Fibroblast of pulmonary artery (primary cell): ENCODE data around the gene SLC11A2.
A peak's percentile ranks its signal among the peaks of the same experiment; 100 is the strongest.

ENCODE experiments used
- DNase-seq: peaks from one replicate; pipeline ENCODE4 v3.0.0-alpha.2; 2010; ENCODE audit warnings: low read depth
- H3K4me3 ChIP-seq: replicated peaks from 2 replicates; pipeline ENCODE4 v1.5.1; 2011; ENCODE audit warnings: low read depth, mild to moderate bottlenecking, control low read depth, low read length, moderate library complexity
- TF ChIP-seq, protein P1 (sequence below): IDR thresholded peaks from 2 replicates; pipeline ENCODE4 v1.5.1; 2011; ENCODE audit warnings: mild to moderate bottlenecking, control low read depth, low read length, inconsistent platforms; ENCODE audit errors: missing control alignments

Gene SLC11A2

DNA sequence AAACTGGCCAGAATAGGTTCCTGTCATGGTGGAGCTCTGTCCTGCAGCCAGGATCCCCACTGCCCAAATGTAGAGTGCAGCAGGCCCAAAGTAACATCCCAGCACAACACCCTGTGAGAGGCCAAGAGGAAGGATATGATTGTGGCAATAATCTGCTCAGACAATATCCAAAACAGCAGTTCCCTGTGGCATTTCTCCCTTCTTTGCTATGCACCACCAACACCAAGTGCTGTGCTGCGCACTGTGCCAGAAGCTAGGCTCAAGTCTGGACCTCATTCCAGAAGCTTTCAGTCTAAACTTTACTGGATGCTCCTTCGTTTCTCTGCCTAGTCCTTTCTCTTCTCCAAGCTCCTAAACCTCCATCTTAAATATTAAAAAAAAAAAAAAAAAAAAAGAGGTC, 33.4 kb downstream of the SLC11A2 start:
- TF ChIP-seq, protein P1, sequence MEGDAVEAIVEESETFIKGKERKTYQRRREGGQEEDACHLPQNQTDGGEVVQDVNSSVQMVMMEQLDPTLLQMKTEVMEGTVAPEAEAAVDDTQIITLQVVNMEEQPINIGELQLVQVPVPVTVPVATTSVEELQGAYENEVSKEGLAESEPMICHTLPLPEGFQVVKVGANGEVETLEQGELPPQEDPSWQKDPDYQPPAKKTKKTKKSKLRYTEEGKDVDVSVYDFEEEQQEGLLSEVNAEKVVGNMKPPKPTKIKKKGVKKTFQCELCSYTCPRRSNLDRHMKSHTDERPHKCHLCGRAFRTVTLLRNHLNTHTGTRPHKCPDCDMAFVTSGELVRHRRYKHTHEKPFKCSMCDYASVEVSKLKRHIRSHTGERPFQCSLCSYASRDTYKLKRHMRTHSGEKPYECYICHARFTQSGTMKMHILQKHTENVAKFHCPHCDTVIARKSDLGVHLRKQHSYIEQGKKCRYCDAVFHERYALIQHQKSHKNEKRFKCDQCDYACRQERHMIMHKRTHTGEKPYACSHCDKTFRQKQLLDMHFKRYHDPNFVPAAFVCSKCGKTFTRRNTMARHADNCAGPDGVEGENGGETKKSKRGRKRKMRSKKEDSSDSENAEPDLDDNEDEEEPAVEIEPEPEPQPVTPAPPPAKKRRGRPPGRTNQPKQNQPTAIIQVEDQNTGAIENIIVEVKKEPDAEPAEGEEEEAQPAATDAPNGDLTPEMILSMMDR: no peak
- H3K4me3 ChIP-seq: no peak overlapping the region
- DNase-seq: peak; percentile 34

DNA sequence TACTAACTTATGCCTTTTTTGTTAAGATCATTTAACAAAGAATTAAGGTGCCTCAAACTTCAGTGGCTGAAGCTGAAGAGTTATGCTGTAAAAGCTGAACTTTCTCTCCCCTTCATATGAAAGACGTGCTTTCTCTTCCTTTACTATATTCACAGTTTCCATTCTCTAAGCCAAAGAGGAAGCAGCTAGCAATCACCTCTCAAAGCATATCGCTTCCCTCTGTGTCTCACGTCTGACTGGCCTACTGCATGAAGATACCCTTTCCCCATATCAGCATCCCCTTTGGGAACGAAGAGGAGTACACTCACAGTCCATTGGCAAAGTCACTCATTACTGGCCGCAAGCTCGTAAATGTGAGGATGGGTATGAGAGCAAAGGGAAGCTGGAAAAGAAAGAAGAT, 34.9 kb downstream of the SLC11A2 start:
- TF ChIP-seq, protein P1: no peak
- H3K4me3 ChIP-seq: no peak overlapping the region
- DNase-seq: no peak

DNA sequence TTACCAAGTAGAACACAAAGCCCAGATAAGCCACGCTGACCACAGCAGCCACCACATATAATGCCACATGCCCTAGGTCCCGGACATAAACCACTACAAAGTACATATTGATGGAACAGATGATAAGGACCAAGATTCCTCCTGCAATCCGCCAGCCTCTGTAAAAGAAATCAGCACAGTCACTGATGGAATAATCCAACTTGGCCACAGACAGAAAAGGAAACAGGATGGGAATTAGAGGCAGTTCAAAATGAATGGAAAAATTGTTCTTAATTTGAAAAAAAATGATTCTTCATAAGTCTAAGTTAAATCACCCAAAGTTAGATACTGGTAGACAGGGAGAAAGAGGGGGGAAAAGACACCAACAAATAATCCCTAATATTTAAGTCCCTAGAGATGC, 35.4 kb downstream of the SLC11A2 start:
- H3K4me3 ChIP-seq: no peak overlapping the region
- TF ChIP-seq, protein P1: no peak
- DNase-seq: no peak

DNA sequence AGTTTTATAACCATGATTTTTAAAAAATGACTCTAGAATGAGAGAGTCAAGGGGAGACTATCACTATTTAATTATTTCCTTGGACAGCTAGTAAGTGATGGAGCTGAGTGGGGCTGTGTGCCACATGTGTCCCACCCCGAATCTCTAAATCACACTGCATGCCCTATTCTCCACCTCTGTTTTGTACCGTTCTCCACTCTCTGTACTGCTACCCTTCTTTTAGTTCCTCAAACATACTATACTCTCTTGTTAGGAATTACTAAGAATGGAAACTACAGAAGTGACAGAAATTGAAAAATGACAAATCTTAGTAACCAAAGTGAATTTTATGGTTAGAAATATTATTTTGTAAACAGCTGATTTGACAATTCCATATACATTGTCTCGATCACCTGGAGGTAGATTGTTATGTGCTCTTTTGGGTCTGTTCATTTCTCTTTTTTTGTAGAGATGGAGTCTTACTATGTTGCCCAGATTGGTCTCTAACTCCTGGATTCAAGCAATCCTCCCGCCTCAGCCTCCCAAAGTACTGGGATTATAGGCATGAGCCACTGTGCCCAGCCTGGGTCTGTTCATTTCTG, 35.9 kb downstream of the SLC11A2 start:
- no peak for DNase-seq
- no peak overlapping the region for H3K4me3 ChIP-seq
- TF ChIP-seq, protein P1: no peak

DNA sequence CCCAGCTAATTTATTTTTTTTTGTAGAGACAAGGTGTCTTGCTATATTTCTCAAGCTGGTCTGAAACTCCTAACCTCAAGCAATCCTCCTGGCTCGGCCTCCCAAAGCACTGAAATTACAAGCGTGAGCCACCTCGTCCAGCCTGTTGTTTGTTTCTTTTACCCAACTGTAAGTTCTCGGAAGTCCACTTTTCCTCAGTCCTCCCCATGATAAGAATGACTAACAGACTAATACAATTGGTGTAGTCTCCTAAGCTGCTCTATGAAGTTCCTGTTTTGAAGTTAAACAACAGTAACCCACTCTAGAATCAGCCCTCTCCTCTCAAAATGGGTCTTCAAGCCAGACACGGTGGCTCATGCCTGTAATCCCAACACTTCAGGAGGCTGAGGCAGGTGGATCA, 37.3 kb downstream of the SLC11A2 start:
- no peak for DNase-seq
- no peak overlapping the region for H3K4me3 ChIP-seq
- TF ChIP-seq, protein P1: no peak

DNA sequence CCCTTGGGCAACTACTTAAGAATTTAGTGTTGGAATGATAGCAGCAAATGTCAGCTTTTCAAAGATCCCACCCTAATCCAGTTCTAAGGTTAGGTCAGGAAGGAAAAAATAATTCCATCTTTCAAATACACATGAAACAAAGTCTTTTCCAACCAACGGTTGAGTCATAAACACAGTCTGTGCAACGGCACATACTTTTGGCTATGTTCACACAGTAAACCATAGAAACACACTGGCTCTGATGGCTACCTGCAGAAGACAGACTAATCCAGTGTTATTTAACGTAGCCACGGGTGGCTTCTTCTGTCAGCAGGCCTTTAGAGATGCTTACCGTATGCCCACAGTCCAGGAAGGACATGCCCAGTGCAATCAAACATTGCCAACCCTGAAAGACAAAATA, 38.1 kb downstream of the SLC11A2 start:
- TF ChIP-seq, protein P1: no peak

DNA sequence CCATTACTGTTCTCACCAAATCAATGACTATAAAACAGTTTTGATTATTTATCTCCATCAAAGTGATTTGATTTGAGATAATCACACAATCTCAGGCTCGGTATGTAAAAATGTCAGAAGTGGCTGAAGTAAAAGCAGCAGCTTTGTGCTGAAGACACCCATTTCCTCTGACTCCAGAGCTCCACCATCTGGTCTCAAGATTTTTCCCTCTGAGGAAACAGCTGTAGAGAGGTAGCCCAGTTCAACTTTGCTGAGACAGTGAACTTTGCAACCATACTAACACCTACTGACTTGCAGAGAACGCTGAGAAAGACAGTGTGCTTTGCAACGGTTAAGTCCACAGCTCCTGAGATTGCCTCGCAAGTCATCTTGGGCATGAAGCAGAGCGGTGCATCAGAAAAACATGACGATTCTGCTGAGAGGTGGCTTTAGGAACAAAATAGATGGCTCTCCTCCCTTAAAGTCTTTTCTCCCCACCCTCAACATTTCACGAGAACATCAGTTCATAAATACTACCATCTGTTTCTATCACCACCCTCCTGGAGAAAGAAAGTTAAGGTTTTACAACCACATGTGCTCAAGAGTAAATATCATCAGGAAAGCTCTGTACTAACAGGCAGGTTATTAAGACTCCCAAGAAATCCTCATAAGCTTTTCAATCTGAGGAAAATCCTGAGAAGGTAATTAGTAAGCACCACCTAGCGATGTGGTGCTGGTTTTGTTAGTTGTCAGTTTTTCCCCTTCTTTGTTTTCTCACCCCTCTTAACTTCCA, 39.0 kb downstream of the SLC11A2 start:
- peak; percentile 76 for DNase-seq
- H3K4me3 ChIP-seq: no peak overlapping the region

More for the DNA sequence above, 38.1 kb downstream of the SLC11A2 start:
- H3K4me3 ChIP-seq: no peak overlapping the region
- DNase-seq: no peak

More for the DNA sequence above, 39.0 kb downstream of the SLC11A2 start:
- TF ChIP-seq, protein P1: peak; percentile 81
